ENCODE data around the gene LRRC28. TPM values are rescaled to one million over a fixed set of nuclear protein-coding genes. Genes with fewer than 3 reads are reported as not detected.

LRRC28 gene
- polyA plus RNA-seq, 3 donors: 9.8 to 14.7 (median 14.2) TPM

GRCh38 chr15:99423186-99424130, 172.2 kb downstream of the LRRC28 start:
- 70 to 93% (median 91%) methylated on average over 16 of the region's 16 CpGs for WGBS, 3 donors
- no peak overlapping the region for H3K27ac ChIP-seq (ENCODE audit: low read depth, low read length)

- no peak overlapping the region for H3K27ac ChIP-seq (ENCODE audit: low read depth, low read length)
- WGBS, 3 donors: 91 to 97% (median 97%) methylated on average over 10 of the region's 10 CpGs
Observed at GRCh38 chr15:99424131-99424571, 172.9 kb downstream of the LRRC28 start.

GRCh38 chr15:99424978-99425656, 173.8 kb downstream of the LRRC28 start:
- 36 to 67% (median 45%) methylated on average over 16 of the region's 16 CpGs for WGBS, 3 donors
- no peak overlapping the region for H3K27ac ChIP-seq (ENCODE audit: low read depth, low read length)

- H3K27ac ChIP-seq (ENCODE audit: low read depth, low read length): no peak overlapping the region
- WGBS, 3 donors: 70 to 76% (median 72%) methylated on average over 19 of the region's 19 CpGs
Observed at GRCh38 chr15:99425657-99426301, 174.5 kb downstream of the LRRC28 start.

GRCh38 chr15:99426431-99427105, 175.3 kb downstream of the LRRC28 start:
- no peak overlapping the region for H3K27ac ChIP-seq (ENCODE audit: low read depth, low read length)
- 83 to 88% (median 84%) methylated on average over 26 of the region's 26 CpGs for WGBS, 3 donors

GRCh38 chr15:99427210-99427609, 175.9 kb downstream of the LRRC28 start:
- 82 to 92% (median 92%) methylated on average over 8 of the region's 8 CpGs for WGBS, 3 donors
- H3K27ac ChIP-seq (ENCODE audit: low read depth, low read length): no peak overlapping the region

GRCh38 chr15:99427668-99428361, 176.5 kb downstream of the LRRC28 start:
- 88 to 95% (median 93%) methylated on average over 22 of the region's 22 CpGs for WGBS, 3 donors
- H3K27ac ChIP-seq (ENCODE audit: low read depth, low read length): no peak overlapping the region

GRCh38 chr15:99429681-99430081, 178.4 kb downstream of the LRRC28 start:
- 85 to 92% (median 89%) methylated on average over 5 of the region's 5 CpGs for WGBS, 3 donors
- no peak overlapping the region for H3K27ac ChIP-seq (ENCODE audit: low read depth, low read length)

- WGBS, 3 donors: 73 to 91% (median 86%) methylated on average over 22 of the region's 22 CpGs
Observed at GRCh38 chr15:99430881-99431401, 179.7 kb downstream of the LRRC28 start.

GRCh38 chr15:99431661-99432091, 180.4 kb downstream of the LRRC28 start:
- 91 to 98% (median 97%) methylated on average over 13 of the region's 13 CpGs for WGBS, 3 donors
- no peak overlapping the region for H3K27ac ChIP-seq (ENCODE audit: low read depth, low read length)

More at GRCh38 chr15:99430881-99431401, 179.7 kb downstream of the LRRC28 start:
- no peak overlapping the region for H3K27ac ChIP-seq (ENCODE audit: low read depth, low read length)

- H3K27ac ChIP-seq (ENCODE audit: low read depth, low read length): no peak overlapping the region
- 91 to 94% (median 94%) methylated on average over 15 of the region's 15 CpGs for WGBS, 3 donors
Observed at GRCh38 chr15:99432271-99433025, 181.2 kb downstream of the LRRC28 start.

GRCh38 chr15:99433026-99433756, 181.9 kb downstream of the LRRC28 start:
- H3K27ac ChIP-seq (ENCODE audit: low read depth, low read length): no peak overlapping the region
- 47 to 59% (median 49%) methylated on average over 13 to 14 of the region's 14 CpGs for WGBS, 3 donors

GRCh38 chr15:99433757-99434450, 182.6 kb downstream of the LRRC28 start:
- WGBS, 3 donors: 88 to 89% (median 89%) methylated on average over 21 of the region's 21 CpGs
- no peak overlapping the region for H3K27ac ChIP-seq (ENCODE audit: low read depth, low read length)

GRCh38 chr15:99434506-99435112, 183.3 kb downstream of the LRRC28 start:
- H3K27ac ChIP-seq (ENCODE audit: low read depth, low read length): no peak overlapping the region
- 54 to 84% (median 83%) methylated on average over 23 of the region's 24 CpGs for WGBS, 3 donors

- no peak overlapping the region for H3K27ac ChIP-seq (ENCODE audit: low read depth, low read length)
- 22 to 59% (median 55%) methylated on average over 17 to 20 of the region's 20 CpGs for WGBS, 3 donors
Observed at GRCh38 chr15:99435113-99435695, 183.9 kb downstream of the LRRC28 start.
